Measurements from ENCODE around the gene VAMP2.

Gene VAMP2

DNA sequence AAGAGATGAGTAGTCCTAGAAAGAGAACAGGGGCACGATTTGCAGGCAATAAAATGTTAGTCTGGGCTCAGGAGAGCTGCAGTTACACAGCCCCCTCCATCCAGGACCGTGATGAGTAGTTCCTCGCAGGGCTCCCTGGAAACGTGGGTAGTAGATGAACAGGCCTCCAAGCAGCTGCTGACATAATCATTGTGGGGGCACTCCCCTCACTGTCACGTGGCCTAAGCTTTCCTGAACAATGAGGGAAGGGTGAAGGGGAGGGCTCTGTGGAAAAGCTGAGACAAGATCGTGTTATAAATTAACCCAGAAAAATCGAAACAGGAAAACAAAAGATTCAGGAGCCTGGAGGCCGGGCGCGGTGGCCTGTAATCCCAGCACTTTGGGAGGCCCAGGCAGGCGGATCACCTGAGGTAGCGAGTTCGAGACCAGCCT lies 9.2 kb downstream of the VAMP2 start:
- Histone ChIP-seq H3K27ac (ENCODE audit: low read depth, low read length, poor library complexity, severe bottlenecking) (peak overlapping the region; percentile 63), H3K9me2 (ENCODE audit: low read depth, low read length) (no peaks in the 10 kb centered on the region), H3K9me3 (ENCODE audit: low read length) (no peaks in the 10 kb centered on the region), H3K9ac (ENCODE audit: low read length) (peak overlapping the region; percentile 29; the same call in 1 of the 2 replicates), H3K4me3 (ENCODE audit: low read depth, low read length, poor library complexity, severe bottlenecking) (no peak overlapping the region), H2AFZ (ENCODE audit: low read length) (no peak overlapping the region), H3K79me2 (ENCODE audit: insufficient read depth, low read length) (no peaks in the 10 kb centered on the region), H3K27me3 (ENCODE audit: insufficient read depth, low read length) (no peaks in the 10 kb centered on the region), H3K4me1 (ENCODE audit: insufficient read depth, low read length, severe bottlenecking) (peaks cover 57% of the 10 kb centered on the region), H4K20me1 (ENCODE audit: insufficient read depth, low read length) (no peaks in the 10 kb centered on the region), H3F3A (ENCODE audit: insufficient read depth, low read length) (no peaks in the 10 kb centered on the region), H3K4me2 (ENCODE audit: low read length) (peak overlapping the region; percentile 58; the same call in 1 of the 2 replicates), H3K36me3 (ENCODE audit: insufficient read depth, low read length) (peaks cover 14% of the 10 kb centered on the region)
- TF ChIP-seq EZH2 (IDR thresholded peaks at IDR 0.05; ENCODE audit: borderline replicate concordance, low read length), result no peak
- TF ChIP-seq, protein P1, sequence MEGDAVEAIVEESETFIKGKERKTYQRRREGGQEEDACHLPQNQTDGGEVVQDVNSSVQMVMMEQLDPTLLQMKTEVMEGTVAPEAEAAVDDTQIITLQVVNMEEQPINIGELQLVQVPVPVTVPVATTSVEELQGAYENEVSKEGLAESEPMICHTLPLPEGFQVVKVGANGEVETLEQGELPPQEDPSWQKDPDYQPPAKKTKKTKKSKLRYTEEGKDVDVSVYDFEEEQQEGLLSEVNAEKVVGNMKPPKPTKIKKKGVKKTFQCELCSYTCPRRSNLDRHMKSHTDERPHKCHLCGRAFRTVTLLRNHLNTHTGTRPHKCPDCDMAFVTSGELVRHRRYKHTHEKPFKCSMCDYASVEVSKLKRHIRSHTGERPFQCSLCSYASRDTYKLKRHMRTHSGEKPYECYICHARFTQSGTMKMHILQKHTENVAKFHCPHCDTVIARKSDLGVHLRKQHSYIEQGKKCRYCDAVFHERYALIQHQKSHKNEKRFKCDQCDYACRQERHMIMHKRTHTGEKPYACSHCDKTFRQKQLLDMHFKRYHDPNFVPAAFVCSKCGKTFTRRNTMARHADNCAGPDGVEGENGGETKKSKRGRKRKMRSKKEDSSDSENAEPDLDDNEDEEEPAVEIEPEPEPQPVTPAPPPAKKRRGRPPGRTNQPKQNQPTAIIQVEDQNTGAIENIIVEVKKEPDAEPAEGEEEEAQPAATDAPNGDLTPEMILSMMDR (IDR thresholded peaks at IDR 0.05; ENCODE audit: low read length), result no peak

- no peak overlapping the region; the same call in 1 of the 2 replicates for H3K9ac ChIP-seq (ENCODE audit: low read length)
- H3K27me3 ChIP-seq (ENCODE audit: insufficient read depth, low read length), result no peaks in the 10 kb centered on the region
- no peaks in the 10 kb centered on the region for H4K20me1 ChIP-seq (ENCODE audit: insufficient read depth, low read length)
- no peaks in the 10 kb centered on the region for H3F3A ChIP-seq (ENCODE audit: insufficient read depth, low read length)
- peak overlapping the region; percentile 63 for H3K27ac ChIP-seq (ENCODE audit: low read depth, low read length, poor library complexity, severe bottlenecking)
- no peaks in the 10 kb centered on the region for H3K79me2 ChIP-seq (ENCODE audit: insufficient read depth, low read length)
- TF ChIP-seq EZH2 (IDR thresholded peaks at IDR 0.05; ENCODE audit: borderline replicate concordance, low read length), result no peak
- TF ChIP-seq, protein P1 (IDR thresholded peaks at IDR 0.05; ENCODE audit: low read length), result no peak
- H3K4me2 ChIP-seq (ENCODE audit: low read length), result peak overlapping the region; percentile 77
- H3K4me1 ChIP-seq (ENCODE audit: insufficient read depth, low read length, severe bottlenecking), result peaks cover 57% of the 10 kb centered on the region
- no peaks in the 10 kb centered on the region for H3K9me2 ChIP-seq (ENCODE audit: low read depth, low read length)
- H3K36me3 ChIP-seq (ENCODE audit: insufficient read depth, low read length), result peaks cover 15% of the 10 kb centered on the region
- peak overlapping the region; percentile 70 for H3K4me3 ChIP-seq (ENCODE audit: low read depth, low read length, poor library complexity, severe bottlenecking)
- no peak overlapping the region for H2AFZ ChIP-seq (ENCODE audit: low read length)
- H3K9me3 ChIP-seq (ENCODE audit: low read length), result no peaks in the 10 kb centered on the region
Measured at GRCh38 chr17:8153031-8153451, 9.7 kb downstream of the VAMP2 start.

GRCh38 chr17:8152112-8152775 lies 10.5 kb downstream of the VAMP2 start, which contains the start of gene PER1:
TSS of gene PER1 (minus strand) at chr17:8152404. CDS start at chr17:8150706, 1,698 bp downstream.
- H3K9me3 ChIP-seq (ENCODE audit: low read length), result no peaks in the 10 kb centered on the region
- H2AFZ ChIP-seq (ENCODE audit: low read length), result no peak within 1 kb of the TSS
- no peaks in the 10 kb centered on the region for H4K20me1 ChIP-seq (ENCODE audit: insufficient read depth, low read length)
- H3K4me1 ChIP-seq (ENCODE audit: insufficient read depth, low read length, severe bottlenecking), result peaks cover 56% of the 10 kb centered on the region
- H3K27ac ChIP-seq (ENCODE audit: low read depth, low read length, poor library complexity, severe bottlenecking), result peak within 1 kb of the TSS; percentile 63
- H3K4me3 ChIP-seq (ENCODE audit: low read depth, low read length, poor library complexity, severe bottlenecking), result peak within 1 kb of the TSS; percentile 70
- H3K9ac ChIP-seq (ENCODE audit: low read length), result peak within 1 kb of the TSS; percentile 66
- no peaks in the 10 kb centered on the region for H3K79me2 ChIP-seq (ENCODE audit: insufficient read depth, low read length)
- TF ChIP-seq, protein P1 (IDR thresholded peaks at IDR 0.05; ENCODE audit: low read length), result no peak
- no peak for TF ChIP-seq EZH2 (IDR thresholded peaks at IDR 0.05; ENCODE audit: borderline replicate concordance, low read length)
- peaks cover 21% of the 10 kb centered on the region for H3K36me3 ChIP-seq (ENCODE audit: insufficient read depth, low read length)
- H3F3A ChIP-seq (ENCODE audit: insufficient read depth, low read length), result no peaks in the 10 kb centered on the region
- peak within 1 kb of the TSS; percentile 77 for H3K4me2 ChIP-seq (ENCODE audit: low read length)
- no peaks in the 10 kb centered on the region for H3K9me2 ChIP-seq (ENCODE audit: low read depth, low read length)
- H3K27me3 ChIP-seq (ENCODE audit: insufficient read depth, low read length), result no peaks in the 10 kb centered on the region
